ENCODE data around the gene SAMD4B. TPM values are rescaled to one million over a fixed set of nuclear protein-coding genes. Genes with fewer than 3 reads are reported as not detected.

SAMD4B gene
- total RNA-seq, 1 experiment from 2014 or later = 135 TPM

DNA sequence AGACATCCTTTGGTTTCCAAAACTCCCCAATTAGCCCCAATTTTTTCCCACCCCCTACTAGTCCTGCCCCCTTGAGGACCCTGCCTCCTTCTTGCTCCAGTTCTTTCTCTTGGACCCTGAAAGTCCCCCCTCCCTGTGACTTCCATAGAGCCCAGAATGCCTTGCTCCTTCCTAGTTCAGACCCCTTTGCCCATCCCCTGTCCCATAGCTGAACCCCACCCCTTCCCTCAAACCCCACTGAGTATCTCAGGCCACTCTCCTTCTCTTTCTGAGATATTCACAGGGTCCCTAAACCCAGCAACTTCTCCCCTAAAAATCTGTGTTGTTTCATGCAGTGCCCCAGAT, 20.4 kb upstream of the SAMD4B start:
- Mint-ChIP-seq H3K9me3 (no peaks in the 10 kb centered on the region; a peak in 2 of 5 replicates), H3K27me3 (ENCODE audit: low read depth) (peaks cover 66% of the 10 kb centered on the region), H3K4me3 (peak overlapping the region in 1 of 2 experiments; percentile 88; a peak in 3 of 5 replicates), H3K4me1 (peaks cover 7 to 18% of the 10 kb centered on the region in 2 experiments), H3K36me3 (ENCODE audit: insufficient read depth in 1 of 3, low read depth in 3 of 3) (peaks cover 0 to 3% (median 0%) of the 10 kb centered on the region in 3 experiments; a peak in 2 of 7 replicates), H3K27ac (peak overlapping the region in 1 of 3 experiments; percentile 63; a peak in 1 of 7 replicates)
- Histone ChIP-seq H2BK5ac (ENCODE audit: insufficient read length, low read length) (no peak overlapping the region), H3K27me3 (ENCODE audit: insufficient read depth, low read length) (no peaks in the 10 kb centered on the region; the same call in 1 of the 2 replicates), H3T11ph (ENCODE audit: low read length) (no peak overlapping the region), H4K8ac (replicated peaks; ENCODE audit: insufficient read length, low read depth, low read length) (no peak overlapping the region), H2AK5ac (ENCODE audit: insufficient read length, low read length) (no peak overlapping the region), H3K18ac (ENCODE audit: insufficient read length, low read depth, low read length) (no peak overlapping the region), H3K23me2 (ENCODE audit: insufficient read length, low read depth, low read length, poor library complexity, severe bottlenecking) (peaks cover 6% of the 10 kb centered on the region), H2BK20ac (ENCODE audit: low read depth, low read length, poor library complexity, severe bottlenecking) (no peak overlapping the region), H3K4me1 (ENCODE audit: insufficient read depth, low read length) (no peaks in the 10 kb centered on the region), H4K20me1 (ENCODE audit: control insufficient read depth, insufficient read depth, insufficient read length) (no peaks in the 10 kb centered on the region), H4K91ac (ENCODE audit: insufficient read length, low read depth, low read length) (no peak overlapping the region), H3K23ac (ENCODE audit: insufficient read length, low read depth, low read length) (no peak overlapping the region), H2BK12ac (ENCODE audit: insufficient read length, low read depth, low read length) (no peak overlapping the region), H3K9ac (ENCODE audit: extremely low read depth, insufficient read length, low read length) (no peak overlapping the region), H2BK15ac (ENCODE audit: low read depth, low read length) (no peak overlapping the region), H4K5ac (ENCODE audit: insufficient read length, low read depth, low read length) (no peak overlapping the region), H3K4me2 (ENCODE audit: insufficient read depth, insufficient read length, low read length) (no peak overlapping the region), H2BK120ac (ENCODE audit: low read depth, low read length, poor library complexity, severe bottlenecking) (no peak overlapping the region), H3K79me1 (ENCODE audit: insufficient read depth, low read depth, low read length, poor library complexity, severe bottlenecking) (no peaks in the 10 kb centered on the region), H3K14ac (ENCODE audit: insufficient read depth, low read length) (no peak overlapping the region), H3K79me2 (ENCODE audit: insufficient read depth, low read length) (no peaks in the 10 kb centered on the region), H3K4ac (ENCODE audit: low read depth, low read length) (no peak overlapping the region), H2AFZ (ENCODE audit: low read length) (no peak overlapping the region), H3K9me3 (ENCODE audit: control insufficient read depth, low read depth, low read length) (no peaks in the 10 kb centered on the region), H3K27ac (ENCODE audit: insufficient read length, low read depth, low read length) (no peak overlapping the region), H3K56ac (ENCODE audit: insufficient read length, low read depth, low read length) (no peak overlapping the region)
- DNase-seq = no peak
- TF ChIP-seq, protein P1, sequence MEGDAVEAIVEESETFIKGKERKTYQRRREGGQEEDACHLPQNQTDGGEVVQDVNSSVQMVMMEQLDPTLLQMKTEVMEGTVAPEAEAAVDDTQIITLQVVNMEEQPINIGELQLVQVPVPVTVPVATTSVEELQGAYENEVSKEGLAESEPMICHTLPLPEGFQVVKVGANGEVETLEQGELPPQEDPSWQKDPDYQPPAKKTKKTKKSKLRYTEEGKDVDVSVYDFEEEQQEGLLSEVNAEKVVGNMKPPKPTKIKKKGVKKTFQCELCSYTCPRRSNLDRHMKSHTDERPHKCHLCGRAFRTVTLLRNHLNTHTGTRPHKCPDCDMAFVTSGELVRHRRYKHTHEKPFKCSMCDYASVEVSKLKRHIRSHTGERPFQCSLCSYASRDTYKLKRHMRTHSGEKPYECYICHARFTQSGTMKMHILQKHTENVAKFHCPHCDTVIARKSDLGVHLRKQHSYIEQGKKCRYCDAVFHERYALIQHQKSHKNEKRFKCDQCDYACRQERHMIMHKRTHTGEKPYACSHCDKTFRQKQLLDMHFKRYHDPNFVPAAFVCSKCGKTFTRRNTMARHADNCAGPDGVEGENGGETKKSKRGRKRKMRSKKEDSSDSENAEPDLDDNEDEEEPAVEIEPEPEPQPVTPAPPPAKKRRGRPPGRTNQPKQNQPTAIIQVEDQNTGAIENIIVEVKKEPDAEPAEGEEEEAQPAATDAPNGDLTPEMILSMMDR (conservative IDR thresholded peaks at IDR 0.05) = no peak
